ENCODE data around the gene NAA80.
"Not testable (repeated sequence)": the region's sequence is repeated elsewhere in the genome, so short reads cannot be mapped to it uniquely, and the experiment has no call there.

NAA80 gene

GRCh38 chr3:50264383-50264963 lies 34.7 kb downstream of the NAA80 start:
- Histone ChIP-seq H4K20me1 (ENCODE audit: control insufficient read depth, insufficient read depth, low read depth, low read length) (no peaks in the 10 kb centered on the region), H3K9me2 (replicated peaks; ENCODE audit: control insufficient read depth, low read length) (no peaks in the 10 kb centered on the region), H3F3A (ENCODE audit: control insufficient read depth, insufficient read depth) (no peaks in the 10 kb centered on the region), H3K36me3 (ENCODE audit: control insufficient read depth, low read length) (no peaks in the 10 kb centered on the region), H3K27ac (ENCODE audit: low read depth, low read length) (no peak overlapping the region), H3K79me2 (ENCODE audit: control insufficient read depth, low read length) (no peaks in the 10 kb centered on the region), H3K4me2 (ENCODE audit: low read length) (no peak overlapping the region), H3K4me3 (ENCODE audit: low read length) (no peak overlapping the region), H3K4me1 (ENCODE audit: control insufficient read depth, low read length) (peaks cover 10% of the 10 kb centered on the region), H3K9me3 (ENCODE audit: control insufficient read depth, insufficient read depth, low read length) (no peaks in the 10 kb centered on the region), H3K27me3 (ENCODE audit: control insufficient read depth, low read length) (peaks cover 28% of the 10 kb centered on the region)
- TF ChIP-seq, protein P1, sequence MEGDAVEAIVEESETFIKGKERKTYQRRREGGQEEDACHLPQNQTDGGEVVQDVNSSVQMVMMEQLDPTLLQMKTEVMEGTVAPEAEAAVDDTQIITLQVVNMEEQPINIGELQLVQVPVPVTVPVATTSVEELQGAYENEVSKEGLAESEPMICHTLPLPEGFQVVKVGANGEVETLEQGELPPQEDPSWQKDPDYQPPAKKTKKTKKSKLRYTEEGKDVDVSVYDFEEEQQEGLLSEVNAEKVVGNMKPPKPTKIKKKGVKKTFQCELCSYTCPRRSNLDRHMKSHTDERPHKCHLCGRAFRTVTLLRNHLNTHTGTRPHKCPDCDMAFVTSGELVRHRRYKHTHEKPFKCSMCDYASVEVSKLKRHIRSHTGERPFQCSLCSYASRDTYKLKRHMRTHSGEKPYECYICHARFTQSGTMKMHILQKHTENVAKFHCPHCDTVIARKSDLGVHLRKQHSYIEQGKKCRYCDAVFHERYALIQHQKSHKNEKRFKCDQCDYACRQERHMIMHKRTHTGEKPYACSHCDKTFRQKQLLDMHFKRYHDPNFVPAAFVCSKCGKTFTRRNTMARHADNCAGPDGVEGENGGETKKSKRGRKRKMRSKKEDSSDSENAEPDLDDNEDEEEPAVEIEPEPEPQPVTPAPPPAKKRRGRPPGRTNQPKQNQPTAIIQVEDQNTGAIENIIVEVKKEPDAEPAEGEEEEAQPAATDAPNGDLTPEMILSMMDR (IDR thresholded peaks at IDR 0.05; ENCODE audit: low read depth, low read length, poor library complexity, severe bottlenecking), result no peak
- TF ChIP-seq EZH2phosphoT487 (IDR thresholded peaks at IDR 0.05; ENCODE audit: borderline replicate concordance, low read length), result no peak

GRCh38 chr3:50263478-50264382 lies 35.5 kb downstream of the NAA80 start:
- peaks cover 10% of the 10 kb centered on the region for H3K4me1 ChIP-seq (ENCODE audit: control insufficient read depth, low read length)
- TF ChIP-seq, protein P1 (IDR thresholded peaks at IDR 0.05; ENCODE audit: low read depth, low read length, poor library complexity, severe bottlenecking), result no peak
- no peak for TF ChIP-seq EZH2phosphoT487 (IDR thresholded peaks at IDR 0.05; ENCODE audit: borderline replicate concordance, low read length)
- no peaks in the 10 kb centered on the region for H3F3A ChIP-seq (ENCODE audit: control insufficient read depth, insufficient read depth)
- no peak overlapping the region for H3K4me3 ChIP-seq (ENCODE audit: low read length)
- no peaks in the 10 kb centered on the region for H3K9me3 ChIP-seq (ENCODE audit: control insufficient read depth, insufficient read depth, low read length)
- no peaks in the 10 kb centered on the region for H3K9me2 ChIP-seq (replicated peaks; ENCODE audit: control insufficient read depth, low read length)
- H3K27me3 ChIP-seq (ENCODE audit: control insufficient read depth, low read length), result peaks cover 27% of the 10 kb centered on the region
- no peaks in the 10 kb centered on the region for H4K20me1 ChIP-seq (ENCODE audit: control insufficient read depth, insufficient read depth, low read depth, low read length)
- no peaks in the 10 kb centered on the region; the same call in 1 of the 2 replicates for H3K36me3 ChIP-seq (ENCODE audit: control insufficient read depth, low read length)
- H3K79me2 ChIP-seq (ENCODE audit: control insufficient read depth, low read length), result no peaks in the 10 kb centered on the region
- H3K4me2 ChIP-seq (ENCODE audit: low read length), result no peak overlapping the region
- no peak overlapping the region for H3K27ac ChIP-seq (ENCODE audit: low read depth, low read length)

GRCh38 chr3:50262778-50263177 lies 36.4 kb downstream of the NAA80 start:
- Histone ChIP-seq H3K27ac (ENCODE audit: low read depth, low read length) (no peak overlapping the region), H3K36me3 (ENCODE audit: control insufficient read depth, low read length) (peaks cover 3% of the 10 kb centered on the region; the same call in 1 of the 2 replicates), H3K4me1 (ENCODE audit: control insufficient read depth, low read length) (peaks cover 10% of the 10 kb centered on the region), H3K4me2 (ENCODE audit: low read length) (no peak overlapping the region), H3F3A (ENCODE audit: control insufficient read depth, insufficient read depth) (no peaks in the 10 kb centered on the region), H3K9me3 (ENCODE audit: control insufficient read depth, insufficient read depth, low read length) (no peaks in the 10 kb centered on the region), H3K4me3 (ENCODE audit: low read length) (no peak overlapping the region), H3K27me3 (ENCODE audit: control insufficient read depth, low read length) (peaks cover 17% of the 10 kb centered on the region), H4K20me1 (ENCODE audit: control insufficient read depth, insufficient read depth, low read depth, low read length) (no peaks in the 10 kb centered on the region), H3K9me2 (replicated peaks; ENCODE audit: control insufficient read depth, low read length) (no peaks in the 10 kb centered on the region), H3K79me2 (ENCODE audit: control insufficient read depth, low read length) (no peaks in the 10 kb centered on the region)
- TF ChIP-seq, protein P1 (IDR thresholded peaks at IDR 0.05; ENCODE audit: low read depth, low read length, poor library complexity, severe bottlenecking), result no peak
- TF ChIP-seq EZH2phosphoT487 (IDR thresholded peaks at IDR 0.05; ENCODE audit: borderline replicate concordance, low read length), result no peak

GRCh38 chr3:50262200-50262599 lies 37.0 kb downstream of the NAA80 start:
- H3K27ac ChIP-seq (ENCODE audit: low read depth, low read length); H3K36me3 ChIP-seq (ENCODE audit: control insufficient read depth, low read length); H3K9me2 ChIP-seq (replicated peaks; ENCODE audit: control insufficient read depth, low read length); H3K9me3 ChIP-seq (ENCODE audit: control insufficient read depth, insufficient read depth, low read length); H3K4me2 ChIP-seq (ENCODE audit: low read length); H3K4me3 ChIP-seq (ENCODE audit: low read length); H4K20me1 ChIP-seq (ENCODE audit: control insufficient read depth, insufficient read depth, low read depth, low read length); H3F3A ChIP-seq (ENCODE audit: control insufficient read depth, insufficient read depth); H3K79me2 ChIP-seq (ENCODE audit: control insufficient read depth, low read length): not testable (repeated sequence)
- Histone ChIP-seq H3K27me3 (ENCODE audit: control insufficient read depth, low read length) (peaks cover 12% of the 10 kb centered on the region), H3K4me1 (ENCODE audit: control insufficient read depth, low read length) (peaks cover 10% of the 10 kb centered on the region)

All from DOHH2 (cell line).